Suprapubic skin (tissue), 4 donors: ENCODE data around the gene MYO5B. TPM values are rescaled to one million over a fixed set of nuclear protein-coding genes. Genes with fewer than 3 reads are reported as not detected.

ENCODE experiments used
- DNase-seq, 2 donors: peaks; one replicate each; pipeline ENCODE4 v3.0.0-alpha.2; 2019; ENCODE audit warnings: low spot score in 2 of 2
- H3K27ac ChIP-seq: fragments of 200-600 bp; sonication (generic); one replicate; pipeline ENCODE4 v1.5.1; 2019
- H3K27me3 ChIP-seq: fragments of 200-600 bp; sonication (generic); one replicate; pipeline ENCODE4 v1.5.1; 2019
- H3K36me3 ChIP-seq: fragments of 200-600 bp; sonication (generic); one replicate; pipeline ENCODE4 v1.5.1; 2019
- H3K4me1 ChIP-seq: fragments of 200-600 bp; sonication (generic); one replicate; pipeline ENCODE4 v1.5.1; 2019
- H3K4me3 ChIP-seq: fragments of 200-600 bp; sonication (generic); one replicate; pipeline ENCODE4 v1.5.1; 2019; ENCODE audit warnings: mild to moderate bottlenecking
- H3K9me3 ChIP-seq: fragments of 200-600 bp; sonication (generic); one replicate; pipeline ENCODE4 v1.5.1; 2019
- EP300 ChIP-seq: sonication (generic); formaldehyde crosslinking; IDR thresholded peaks from one replicate; pipeline ENCODE4 v1.6.1; 2017; ENCODE audit warnings: antibody characterized with exemption
- POLR2A ChIP-seq, 2 donors: fragments of 450-650 bp; IDR thresholded peaks; one replicate each; pipeline ENCODE4 v1.6.1; 2017; ENCODE audit warnings: antibody characterized with exemption in 2 of 2, mild to moderate bottlenecking in 2 of 2, moderate library complexity in 2 of 2
- POLR2AphosphoS5 ChIP-seq, 3 donors: sonication (generic); formaldehyde crosslinking; IDR thresholded peaks; one replicate each; pipeline ENCODE4 v1.6.1; 2017; ENCODE audit warnings: antibody characterized with exemption in 3 of 3
- WGBS: methylation state at CpG from one replicate; pipeline ENCODE4 v1.1.5; 2018; 5-methylcytosine and 5-hydroxymethylcytosine counted together
- total RNA-seq, 4 donors: library from RNA; depleted of rRNA; stranded (reverse); fragments of >200 nt; gene quantifications; one replicate each; pipeline ENCODE4 v1.1.0, GENCODE V29; 2016
- TF ChIP-seq, protein P1 (sequence below), 2 donors: fragments of 200-600 bp in 1 of 2; fragments of 450-650 bp in 1 of 2; sonication (generic) in 1 of 2; IDR thresholded peaks; one replicate each; pipeline ENCODE4 v1.5.1; 2016 to 2019; ENCODE audit warnings: antibody characterized with exemption in 2 of 2, mild to moderate bottlenecking in 1 of 2, moderate library complexity in 1 of 2

The MYO5B gene
- total RNA-seq, 4 donors from 2014 or later, result 30.3 to 44.4 (median 40.7) TPM

GRCh38 chr18:50189160-50189559 lies 5.8 kb downstream of the MYO5B start:
- DNase-seq, result no peak
- H3K4me1 ChIP-seq, result peaks cover 13% of the 10 kb centered on the region
- H3K9me3 ChIP-seq, result no peaks in the 10 kb centered on the region
- 84% methylated on average over 1 of the region's 1 CpG for WGBS
- H3K4me3 ChIP-seq, result no peak overlapping the region
- peaks cover 14% of the 10 kb centered on the region for H3K27me3 ChIP-seq
- no peaks in the 10 kb centered on the region for H3K36me3 ChIP-seq
- TF ChIP-seq EP300, result no peak
- no peak for TF ChIP-seq POLR2AphosphoS5 (IDR thresholded peaks at IDR 0.05)
- TF ChIP-seq POLR2A (IDR thresholded peaks at IDR 0.05), result no peak
- TF ChIP-seq, protein P1, sequence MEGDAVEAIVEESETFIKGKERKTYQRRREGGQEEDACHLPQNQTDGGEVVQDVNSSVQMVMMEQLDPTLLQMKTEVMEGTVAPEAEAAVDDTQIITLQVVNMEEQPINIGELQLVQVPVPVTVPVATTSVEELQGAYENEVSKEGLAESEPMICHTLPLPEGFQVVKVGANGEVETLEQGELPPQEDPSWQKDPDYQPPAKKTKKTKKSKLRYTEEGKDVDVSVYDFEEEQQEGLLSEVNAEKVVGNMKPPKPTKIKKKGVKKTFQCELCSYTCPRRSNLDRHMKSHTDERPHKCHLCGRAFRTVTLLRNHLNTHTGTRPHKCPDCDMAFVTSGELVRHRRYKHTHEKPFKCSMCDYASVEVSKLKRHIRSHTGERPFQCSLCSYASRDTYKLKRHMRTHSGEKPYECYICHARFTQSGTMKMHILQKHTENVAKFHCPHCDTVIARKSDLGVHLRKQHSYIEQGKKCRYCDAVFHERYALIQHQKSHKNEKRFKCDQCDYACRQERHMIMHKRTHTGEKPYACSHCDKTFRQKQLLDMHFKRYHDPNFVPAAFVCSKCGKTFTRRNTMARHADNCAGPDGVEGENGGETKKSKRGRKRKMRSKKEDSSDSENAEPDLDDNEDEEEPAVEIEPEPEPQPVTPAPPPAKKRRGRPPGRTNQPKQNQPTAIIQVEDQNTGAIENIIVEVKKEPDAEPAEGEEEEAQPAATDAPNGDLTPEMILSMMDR (IDR thresholded peaks at IDR 0.05), result no peak
- H3K27ac ChIP-seq, result no peak overlapping the region

DNA sequence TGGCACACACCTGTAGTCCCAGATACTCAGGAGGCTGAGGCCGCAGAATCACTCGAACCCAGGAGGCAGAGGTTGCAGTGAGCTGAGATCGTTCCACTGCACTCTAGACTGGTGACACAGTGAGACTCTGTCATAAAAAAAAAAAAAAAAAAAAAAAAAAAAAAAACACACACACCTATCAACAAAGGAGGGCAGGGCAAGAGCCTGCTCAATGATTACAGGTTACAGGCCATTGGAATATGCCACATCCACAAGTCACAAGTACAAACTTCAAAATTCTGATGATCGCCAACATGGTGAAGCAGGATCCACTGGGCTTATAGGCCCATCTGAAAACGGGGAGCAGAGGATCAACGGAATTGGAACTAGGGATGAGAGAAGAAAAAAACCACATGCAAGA lies 6.3 kb downstream of the MYO5B start:
- no peak for DNase-seq
- TF ChIP-seq POLR2AphosphoS5 (IDR thresholded peaks at IDR 0.05) (no peak), POLR2A (IDR thresholded peaks at IDR 0.05) (no peak), EP300 (no peak)
- TF ChIP-seq, protein P1 (IDR thresholded peaks at IDR 0.05), result no peak
- H3K27me3 ChIP-seq, result peaks cover 9% of the 10 kb centered on the region

DNA sequence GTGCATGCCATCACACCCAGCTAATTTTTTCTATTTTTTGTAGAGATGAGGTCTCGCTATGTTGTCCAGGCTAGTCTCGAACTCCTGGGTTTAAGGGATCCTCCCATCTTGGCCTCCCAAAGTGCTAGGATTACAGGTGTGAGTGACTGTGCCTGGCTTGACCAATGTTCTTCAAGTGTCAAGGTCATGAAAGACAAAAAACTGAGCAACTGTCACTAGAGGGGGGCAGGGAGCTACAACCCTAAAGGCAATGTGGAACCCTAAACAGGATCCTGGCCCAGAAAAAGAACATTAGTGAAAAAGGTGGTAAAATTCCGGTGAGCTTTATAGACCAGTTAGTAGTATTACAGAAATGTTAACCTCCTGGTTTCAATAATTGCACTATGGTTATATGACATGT lies 7.3 kb downstream of the MYO5B start:
- no peaks in the 10 kb centered on the region for H3K9me3 ChIP-seq
- H3K4me3 ChIP-seq, result no peak overlapping the region
- TF ChIP-seq POLR2A (IDR thresholded peaks at IDR 0.05) (no peak), POLR2AphosphoS5 (IDR thresholded peaks at IDR 0.05) (no peak), EP300 (no peak)
- TF ChIP-seq, protein P1 (IDR thresholded peaks at IDR 0.05), result no peak
- H3K4me1 ChIP-seq, result no peaks in the 10 kb centered on the region
- 89% methylated on average over 3 of the region's 3 CpGs for WGBS
- DNase-seq, result no peak
- H3K27ac ChIP-seq, result no peak overlapping the region
- H3K27me3 ChIP-seq, result no peaks in the 10 kb centered on the region
- H3K36me3 ChIP-seq, result no peaks in the 10 kb centered on the region

More for the DNA sequence above, 6.3 kb downstream of the MYO5B start:
- Histone ChIP-seq H3K4me1 (peaks cover 8% of the 10 kb centered on the region), H3K9me3 (no peaks in the 10 kb centered on the region), H3K4me3 (no peak overlapping the region), H3K27ac (no peak overlapping the region), H3K36me3 (no peaks in the 10 kb centered on the region)
- WGBS, result 78% methylated on average over 6 of the region's 6 CpGs

DNA sequence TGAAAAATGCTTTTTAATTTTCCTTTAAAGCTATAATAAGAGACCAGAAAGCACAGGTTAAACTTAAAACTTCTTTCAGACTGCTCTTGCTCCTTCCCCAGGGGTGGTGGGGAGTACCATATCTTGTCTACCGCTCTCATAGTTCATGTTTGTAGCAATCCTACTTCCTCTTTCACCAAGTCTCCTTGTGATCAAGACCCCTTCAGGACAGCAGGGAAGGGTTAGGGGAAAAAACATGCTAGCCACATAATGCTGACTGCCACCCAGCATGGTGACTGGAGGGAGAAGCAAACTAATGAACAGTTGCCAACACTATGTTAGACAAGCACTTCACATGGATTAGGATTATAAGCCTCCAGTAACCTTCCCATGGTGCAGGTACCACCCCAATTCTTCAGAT lies 8.6 kb downstream of the MYO5B start:
- Histone ChIP-seq H3K27ac (no peak overlapping the region), H3K4me3 (no peak overlapping the region), H3K4me1 (no peaks in the 10 kb centered on the region), H3K36me3 (no peaks in the 10 kb centered on the region), H3K9me3 (no peaks in the 10 kb centered on the region), H3K27me3 (no peaks in the 10 kb centered on the region)
- 91% methylated on average over 1 of the region's 1 CpG for WGBS
- TF ChIP-seq, protein P1 (IDR thresholded peaks at IDR 0.05), result no peak
- TF ChIP-seq POLR2A (IDR thresholded peaks at IDR 0.05), result no peak
- TF ChIP-seq POLR2AphosphoS5 (IDR thresholded peaks at IDR 0.05), result no peak
- no peak for TF ChIP-seq EP300
- DNase-seq, result no peak

- no peaks in the 10 kb centered on the region for H3K27me3 ChIP-seq
- TF ChIP-seq POLR2AphosphoS5 (IDR thresholded peaks at IDR 0.05) (no peak), POLR2A (IDR thresholded peaks at IDR 0.05) (no peak)
- DNase-seq, result no peak
- 73% methylated on average over 5 of the region's 5 CpGs for WGBS
- no peaks in the 10 kb centered on the region for H3K36me3 ChIP-seq
- no peak overlapping the region for H3K27ac ChIP-seq
- no peaks in the 10 kb centered on the region for H3K9me3 ChIP-seq
- H3K4me1 ChIP-seq, result no peaks in the 10 kb centered on the region
- H3K4me3 ChIP-seq, result no peak overlapping the region
Observed at GRCh38 chr18:50183556-50183955, 11.4 kb downstream of the MYO5B start.

- Histone ChIP-seq H3K36me3 (no peaks in the 10 kb centered on the region), H3K4me3 (no peak overlapping the region), H3K27me3 (no peaks in the 10 kb centered on the region), H3K9me3 (no peaks in the 10 kb centered on the region), H3K27ac (no peak overlapping the region), H3K4me1 (no peaks in the 10 kb centered on the region)
- TF ChIP-seq POLR2AphosphoS5 (IDR thresholded peaks at IDR 0.05) (no peak), EP300 (no peak), POLR2A (IDR thresholded peaks at IDR 0.05) (no peak)
- TF ChIP-seq, protein P1 (IDR thresholded peaks at IDR 0.05), result no peak
- no peak for DNase-seq
- WGBS, result 55% methylated on average over 1 of the region's 1 CpG
Observed at GRCh38 chr18:50182511-50182910, 12.4 kb downstream of the MYO5B start.
